PC-9 (cell line): ENCODE measurements around the gene ARHGAP45. TPM values are rescaled to one million over a fixed set of nuclear protein-coding genes. Genes with fewer than 3 reads are reported as not detected.

Source experiments
- BruUV-seq: library from RNA; stranded (reverse); fragments of 400-500 nt; replicated peaks from 2 replicates; lab custom pipeline; 2021; lab: Mats Ljungman, UMichigan
- CTCF ChIA-PET: fragments of 300-600 bp; sonication (Branson Sonifier 250); formaldehyde crosslinking; loops from one replicate; lab custom pipeline; 2022; ENCODE audit warnings: antibody characterized with exemption; lab: Charles Lee
- POLR2A ChIA-PET: fragments of 300-600 bp; sonication (Branson Sonifier 250); formaldehyde crosslinking; loops from one replicate; lab custom pipeline; 2022; ENCODE audit warnings: antibody characterized with exemption; ENCODE audit not compliant: unreplicated experiment; lab: Charles Lee
- DNase-seq, 2 experiments: peaks; one replicate each; pipeline versions ENCODE4 v3.0.0 to v3.0.0-alpha.2; 2015 to 2022; ENCODE audit warnings: mixed read lengths in 1 of 2
- H2AFZ ChIP-seq: fragments of 200-600 bp; sonication (generic); 2 replicates; pipeline ENCODE4 v1.8.1; 2017; ENCODE audit warnings: antibody characterized with exemption
- H3F3A ChIP-seq: fragments of 200-600 bp; sonication (generic); 2 replicates; pipeline ENCODE4 v1.8.1; 2017; ENCODE audit warnings: antibody characterized with exemption, mild to moderate bottlenecking, low read depth; ENCODE audit not compliant: insufficient read depth
- H3K27ac ChIP-seq: fragments of 200-600 bp; sonication (generic); 2 replicates; pipeline ENCODE4 v1.6.1; 2016; ENCODE audit warnings: mixed run types
- H3K27me3 ChIP-seq: fragments of 200-600 bp; sonication (generic); 2 replicates; pipeline ENCODE4 v1.6.1; 2016; ENCODE audit warnings: low read depth, mixed run types; ENCODE audit not compliant: insufficient read depth
- H3K36me3 ChIP-seq: fragments of 200-600 bp; sonication (generic); 2 replicates; pipeline ENCODE4 v1.6.1; 2016; ENCODE audit warnings: low read depth, mixed run types
- H3K4me1 ChIP-seq: fragments of 200-600 bp; sonication (generic); replicated peaks from 2 replicates; pipeline ENCODE4 v1.6.1; 2016; ENCODE audit warnings: mixed run types; ENCODE audit not compliant: insufficient read depth
- H3K4me2 ChIP-seq: fragments of 200-600 bp; sonication (generic); 2 replicates; pipeline ENCODE4 v1.6.1; 2017; ENCODE audit warnings: mixed run types
- H3K4me3 ChIP-seq: fragments of 200-600 bp; sonication (generic); 2 replicates; pipeline ENCODE4 v1.6.1; 2016; ENCODE audit warnings: mixed run types
- H3K79me2 ChIP-seq: fragments of 200-600 bp; sonication (generic); 2 replicates; pipeline ENCODE4 v1.6.1; 2017; ENCODE audit warnings: low read depth, mixed run types
- H3K9me2 ChIP-seq: fragments of 200-600 bp; sonication (generic); 2 replicates; pipeline ENCODE4 v1.8.1; 2017; ENCODE audit warnings: mild to moderate bottlenecking; ENCODE audit not compliant: insufficient read depth
- H3K9me3 ChIP-seq: fragments of 200-600 bp; sonication (generic); 2 replicates; pipeline ENCODE4 v1.8.1; 2016; ENCODE audit warnings: low read depth; ENCODE audit not compliant: insufficient read depth
- H4K20me1 ChIP-seq: fragments of 200-600 bp; sonication (generic); 2 replicates; pipeline ENCODE4 v1.8.1; 2017; ENCODE audit not compliant: insufficient read depth
- EZH2 ChIP-seq: fragments of 200-600 bp; sonication (generic); IDR thresholded peaks from 2 replicates; pipeline ENCODE4 v1.8.0; 2017; ENCODE audit warnings: antibody characterized with exemption, low read depth
- intact Hi-C: fragments of 100-400 bp; cut with micrococcal nuclease; formaldehyde crosslinking; loops from one replicate; pipeline ENCODE4 v1.10.0; 2022; ENCODE audit not compliant: unreplicated experiment
- total RNA-seq: library from RNA; stranded (reverse); gene quantifications from 2 replicates; pipeline ENCODE4 v1.2.3, GENCODE V29; 2021
- TF ChIP-seq, protein P1 (sequence below): fragments of 200-600 bp; sonication (generic); conservative IDR thresholded peaks from 2 replicates; pipeline ENCODE4 v1.6.1; 2017; ENCODE audit warnings: mixed run types, antibody characterized with exemption, mild to moderate bottlenecking, moderate library complexity

Gene ARHGAP45
- total RNA-seq, 1 experiment from 2014 or later = 20.2 TPM

DNA sequence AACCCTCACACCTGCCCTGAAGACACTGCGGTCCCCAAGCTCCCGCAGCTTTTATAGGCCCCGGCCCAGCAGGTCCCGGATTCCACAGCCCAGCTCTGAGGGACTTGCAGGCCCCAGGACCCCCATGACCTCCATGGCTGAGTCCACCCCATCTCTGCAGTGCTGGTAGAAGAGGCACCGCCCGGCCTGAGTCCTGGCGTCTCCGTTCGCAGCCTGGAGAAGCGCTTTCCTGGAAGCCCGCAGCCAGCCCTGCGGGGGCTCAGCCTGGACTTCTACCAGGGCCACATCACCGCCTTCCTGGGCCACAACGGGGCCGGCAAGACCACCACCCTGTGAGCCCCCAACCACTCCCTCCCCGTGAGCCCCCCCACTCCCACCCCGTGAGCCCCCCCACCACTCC is 17.9 kb upstream of the ARHGAP45 start:
- BruUV-seq = no TSS peak

DNA sequence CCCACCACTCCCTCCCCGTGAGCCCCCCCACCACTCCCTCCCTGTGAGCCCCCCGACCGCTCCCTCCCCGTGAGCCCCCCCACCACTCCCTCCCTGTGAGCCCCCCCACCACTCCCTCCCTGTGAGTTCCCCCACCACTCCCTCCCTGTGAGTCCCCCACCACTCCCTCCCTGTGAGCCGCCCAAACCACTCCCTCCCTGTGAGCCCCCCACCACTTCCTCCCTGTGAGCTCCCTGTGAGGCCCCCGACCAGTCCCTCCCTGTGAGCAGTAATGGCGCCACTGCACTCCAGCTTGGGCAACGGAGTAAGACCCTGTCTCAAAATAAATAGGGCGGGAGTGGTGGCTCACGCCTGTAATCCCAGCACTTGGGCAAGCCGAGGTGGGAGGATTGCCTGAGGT is 17.2 kb upstream of the ARHGAP45 start:
- Histone ChIP-seq H3K4me1 (no peaks in the 10 kb centered on the region), H3K4me2 (no peak overlapping the region), H3K4me3 (no peak overlapping the region), H2AFZ (no peak overlapping the region), H4K20me1 (no peaks in the 10 kb centered on the region), H3K36me3 (no peaks in the 10 kb centered on the region), H3K9me3 (no peaks in the 10 kb centered on the region), H3K27me3 (no peaks in the 10 kb centered on the region), H3K27ac (no peak overlapping the region), H3K9me2 (no peaks in the 10 kb centered on the region), H3F3A (peaks cover 12% of the 10 kb centered on the region; the same call in 1 of the 2 replicates), H3K79me2 (no peaks in the 10 kb centered on the region)
- POLR2A ChIA-PET = no interaction called here
- DNase-seq = no peak
- no TSS peak for BruUV-seq
- CTCF ChIA-PET = interaction anchor here (0.8 kb wide), 1 partner anchor 53 kb away, joined by 4 read pairs; no protein-coding TSS in a partner anchor
- no peak for TF ChIP-seq EZH2
- TF ChIP-seq, protein P1, sequence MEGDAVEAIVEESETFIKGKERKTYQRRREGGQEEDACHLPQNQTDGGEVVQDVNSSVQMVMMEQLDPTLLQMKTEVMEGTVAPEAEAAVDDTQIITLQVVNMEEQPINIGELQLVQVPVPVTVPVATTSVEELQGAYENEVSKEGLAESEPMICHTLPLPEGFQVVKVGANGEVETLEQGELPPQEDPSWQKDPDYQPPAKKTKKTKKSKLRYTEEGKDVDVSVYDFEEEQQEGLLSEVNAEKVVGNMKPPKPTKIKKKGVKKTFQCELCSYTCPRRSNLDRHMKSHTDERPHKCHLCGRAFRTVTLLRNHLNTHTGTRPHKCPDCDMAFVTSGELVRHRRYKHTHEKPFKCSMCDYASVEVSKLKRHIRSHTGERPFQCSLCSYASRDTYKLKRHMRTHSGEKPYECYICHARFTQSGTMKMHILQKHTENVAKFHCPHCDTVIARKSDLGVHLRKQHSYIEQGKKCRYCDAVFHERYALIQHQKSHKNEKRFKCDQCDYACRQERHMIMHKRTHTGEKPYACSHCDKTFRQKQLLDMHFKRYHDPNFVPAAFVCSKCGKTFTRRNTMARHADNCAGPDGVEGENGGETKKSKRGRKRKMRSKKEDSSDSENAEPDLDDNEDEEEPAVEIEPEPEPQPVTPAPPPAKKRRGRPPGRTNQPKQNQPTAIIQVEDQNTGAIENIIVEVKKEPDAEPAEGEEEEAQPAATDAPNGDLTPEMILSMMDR = no peak
- intact Hi-C loops = no loop called here

More for the DNA sequence above, 17.9 kb upstream of the ARHGAP45 start:
- no peak overlapping the region for H3K27ac ChIP-seq
- no peak for DNase-seq
- ChIA-PET CTCF (no interaction called here), POLR2A (no interaction called here)
- no peak overlapping the region for H2AFZ ChIP-seq
- H4K20me1 ChIP-seq = no peaks in the 10 kb centered on the region
- H3K9me3 ChIP-seq = no peaks in the 10 kb centered on the region
- no peak overlapping the region for H3K4me2 ChIP-seq
- peaks cover 19% of the 10 kb centered on the region for H3F3A ChIP-seq
- no peaks in the 10 kb centered on the region for H3K4me1 ChIP-seq
- no peaks in the 10 kb centered on the region for H3K36me3 ChIP-seq
- H3K79me2 ChIP-seq = no peaks in the 10 kb centered on the region
- TF ChIP-seq EZH2 = no peak
- TF ChIP-seq, protein P1 = no peak
- H3K9me2 ChIP-seq = no peaks in the 10 kb centered on the region
- no peaks in the 10 kb centered on the region for H3K27me3 ChIP-seq
- intact Hi-C loops = no loop called here
- no peak overlapping the region for H3K4me3 ChIP-seq

DNA sequence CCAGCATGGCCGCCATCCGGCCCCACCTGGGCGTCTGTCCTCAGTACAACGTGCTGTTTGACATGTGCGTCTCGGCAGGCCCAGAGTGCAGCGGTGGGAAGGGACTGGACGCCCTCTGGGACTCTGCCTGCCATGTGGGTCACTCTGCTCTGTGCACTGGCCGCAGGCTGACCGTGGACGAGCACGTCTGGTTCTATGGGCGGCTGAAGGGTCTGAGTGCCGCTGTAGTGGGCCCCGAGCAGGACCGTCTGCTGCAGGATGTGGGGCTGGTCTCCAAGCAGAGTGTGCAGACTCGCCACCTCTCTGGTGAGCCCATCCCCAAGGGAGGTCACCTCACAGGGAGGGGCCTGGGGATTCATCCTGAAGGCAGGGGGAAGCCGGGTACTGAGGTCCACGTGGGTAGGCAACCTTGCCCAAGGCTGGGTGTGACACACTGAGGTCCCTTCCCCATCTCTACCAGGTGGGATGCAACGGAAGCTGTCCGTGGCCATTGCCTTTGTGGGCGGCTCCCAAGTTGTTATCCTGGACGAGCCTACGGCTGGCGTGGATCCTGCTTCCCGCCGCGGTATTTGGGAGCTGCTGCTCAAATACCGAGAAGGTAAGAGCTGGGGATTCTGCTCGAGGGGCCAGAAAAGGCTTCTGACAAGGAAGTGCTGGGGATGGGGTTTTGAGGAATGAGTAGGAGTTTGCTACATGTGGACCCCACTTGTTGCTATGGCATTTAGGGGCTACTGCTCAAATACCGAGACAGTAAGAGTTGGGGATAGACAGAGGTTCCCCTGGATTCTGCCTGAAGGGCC is 15.8 kb upstream of the ARHGAP45 start:
- no peak for DNase-seq
- Histone ChIP-seq H3K27me3 (no peaks in the 10 kb centered on the region), H3K27ac (no peak overlapping the region), H3K4me2 (no peak overlapping the region), H3K9me2 (no peaks in the 10 kb centered on the region), H3K4me3 (no peak overlapping the region), H3F3A (peaks cover 12% of the 10 kb centered on the region; the same call in 1 of the 2 replicates), H2AFZ (no peak overlapping the region), H3K36me3 (no peaks in the 10 kb centered on the region), H3K9me3 (no peaks in the 10 kb centered on the region), H3K4me1 (no peaks in the 10 kb centered on the region), H4K20me1 (no peaks in the 10 kb centered on the region), H3K79me2 (no peaks in the 10 kb centered on the region)
- TF ChIP-seq EZH2 = no peak
- TF ChIP-seq, protein P1 = no peak
- ChIA-PET CTCF (no interaction called here), POLR2A (no interaction called here)
- intact Hi-C loops = no loop called here
- BruUV-seq = no TSS peak
